ENCODE data around the gene DMKN. TPM values are rescaled to one million over a fixed set of nuclear protein-coding genes. Genes with fewer than 3 reads are reported as not detected.

Gene DMKN
- total and polyA plus RNA-seq, 9 donors = 1.1 to 22.6 (median 2.0) TPM

GRCh38 chr19:35539850-35540249 lies 26.4 kb upstream of the DMKN start:
- Histone ChIP-seq H3K4me3 (ENCODE audit: low read length) (no peak overlapping the region), H3K36me3 (ENCODE audit: control insufficient read depth, insufficient read depth, low read length) (peaks cover 6% of the 10 kb centered on the region), H3K4me1 (ENCODE audit: control insufficient read depth, insufficient read depth, low read length) (peaks cover 7% of the 10 kb centered on the region), H3K27ac (ENCODE audit: low read length) (no peak overlapping the region), H3K27me3 (ENCODE audit: control insufficient read depth, insufficient read depth, low read length) (peaks cover 2% of the 10 kb centered on the region), H3K9me3 (replicated peaks; ENCODE audit: control insufficient read depth, low read depth, low read length) (no peaks in the 10 kb centered on the region)
- WGBS (ENCODE audit: insufficient coverage) = 92% methylated on average over 11 of the region's 12 CpGs
- DNase-seq = no peak

DNA sequence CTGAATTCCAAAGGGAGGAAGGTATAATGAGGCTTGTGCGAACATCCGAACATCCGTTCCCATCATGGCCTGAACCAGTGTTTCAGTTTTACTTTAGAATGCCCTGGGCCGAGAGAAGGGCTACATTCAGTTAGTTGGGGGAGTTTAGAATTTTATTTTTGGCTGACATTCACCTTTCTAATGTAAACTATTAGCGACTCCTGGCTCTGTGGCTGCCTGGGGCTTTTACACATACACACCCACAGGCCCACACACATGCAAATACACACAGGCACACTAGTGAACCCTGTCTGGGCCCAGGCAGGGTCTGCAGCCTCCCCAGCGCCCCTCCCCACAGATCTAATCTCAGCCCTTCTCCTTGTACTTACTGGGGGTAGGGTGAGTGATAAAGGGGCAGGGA lies 25.9 kb upstream of the DMKN start:
- no peak for DNase-seq
- H3K9me3 ChIP-seq (replicated peaks; ENCODE audit: control insufficient read depth, low read depth, low read length) = no peaks in the 10 kb centered on the region
- peaks cover 1% of the 10 kb centered on the region for H3K4me1 ChIP-seq (ENCODE audit: control insufficient read depth, insufficient read depth, low read length)
- no CpG with 5 or more reads among the region's 6 CpGs for WGBS (ENCODE audit: insufficient coverage)
- H3K4me3 ChIP-seq (ENCODE audit: low read length) = no peak overlapping the region
- H3K27me3 ChIP-seq (ENCODE audit: control insufficient read depth, insufficient read depth, low read length) = peaks cover 7% of the 10 kb centered on the region
- peaks cover 6% of the 10 kb centered on the region for H3K36me3 ChIP-seq (ENCODE audit: control insufficient read depth, insufficient read depth, low read length)
- H3K27ac ChIP-seq (ENCODE audit: low read length) = no peak overlapping the region

GRCh38 chr19:35534803-35535480 lies 21.5 kb upstream of the DMKN start:
- 60% methylated on average over 7 of the region's 10 CpGs for WGBS (ENCODE audit: insufficient coverage)
- peaks cover 26% of the 10 kb centered on the region for H3K27me3 ChIP-seq (ENCODE audit: control insufficient read depth, insufficient read depth, low read length)

DNA sequence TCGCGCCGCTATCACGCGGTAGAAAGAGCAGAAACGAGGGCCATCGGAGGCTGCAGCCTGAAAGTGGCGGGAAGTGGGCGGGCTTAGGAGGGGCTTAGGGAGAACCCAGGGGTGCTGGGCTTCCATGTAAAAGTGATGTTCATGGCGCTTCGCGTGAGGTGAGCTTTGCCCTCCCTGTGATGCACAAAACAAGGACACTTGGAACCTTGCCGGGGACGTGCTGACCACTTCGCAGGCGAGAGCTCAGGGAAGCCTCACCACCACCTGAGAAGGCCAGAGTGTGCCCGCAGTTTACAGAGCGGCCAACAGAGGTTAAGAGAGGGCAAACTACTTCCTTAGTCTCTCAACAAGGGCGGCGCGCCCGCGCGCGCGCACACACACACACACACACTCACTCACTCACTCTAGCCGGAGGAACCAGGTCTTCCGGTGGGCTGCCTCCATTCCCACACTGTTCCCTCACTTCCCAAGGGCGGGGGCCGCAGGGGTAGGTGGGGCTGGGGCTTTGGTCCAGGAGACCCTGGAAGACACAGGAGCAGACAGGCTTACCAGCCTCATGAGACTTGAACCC lies 20.5 kb upstream of the DMKN start:
- Histone ChIP-seq H3K4me1 (ENCODE audit: control insufficient read depth, insufficient read depth, low read length) (no peaks in the 10 kb centered on the region), H3K27me3 (ENCODE audit: control insufficient read depth, insufficient read depth, low read length) (peaks cover 28% of the 10 kb centered on the region), H3K4me3 (ENCODE audit: low read length) (no peak overlapping the region), H3K36me3 (ENCODE audit: control insufficient read depth, insufficient read depth, low read length) (no peaks in the 10 kb centered on the region), H3K9me3 (replicated peaks; ENCODE audit: control insufficient read depth, low read depth, low read length) (no peaks in the 10 kb centered on the region), H3K27ac (ENCODE audit: low read length) (no peak overlapping the region)
- WGBS (ENCODE audit: insufficient coverage) = 3% methylated on average over 18 of the region's 30 CpGs
- DNase-seq = peak; percentile 45

More at GRCh38 chr19:35534803-35535480, 21.5 kb upstream of the DMKN start:
- no peak overlapping the region for H3K4me3 ChIP-seq (ENCODE audit: low read length)
- H3K9me3 ChIP-seq (replicated peaks; ENCODE audit: control insufficient read depth, low read depth, low read length) = no peaks in the 10 kb centered on the region
- no peaks in the 10 kb centered on the region for H3K4me1 ChIP-seq (ENCODE audit: control insufficient read depth, insufficient read depth, low read length)
- DNase-seq = no peak
- no peaks in the 10 kb centered on the region for H3K36me3 ChIP-seq (ENCODE audit: control insufficient read depth, insufficient read depth, low read length)
- H3K27ac ChIP-seq (ENCODE audit: low read length) = no peak overlapping the region

DNA sequence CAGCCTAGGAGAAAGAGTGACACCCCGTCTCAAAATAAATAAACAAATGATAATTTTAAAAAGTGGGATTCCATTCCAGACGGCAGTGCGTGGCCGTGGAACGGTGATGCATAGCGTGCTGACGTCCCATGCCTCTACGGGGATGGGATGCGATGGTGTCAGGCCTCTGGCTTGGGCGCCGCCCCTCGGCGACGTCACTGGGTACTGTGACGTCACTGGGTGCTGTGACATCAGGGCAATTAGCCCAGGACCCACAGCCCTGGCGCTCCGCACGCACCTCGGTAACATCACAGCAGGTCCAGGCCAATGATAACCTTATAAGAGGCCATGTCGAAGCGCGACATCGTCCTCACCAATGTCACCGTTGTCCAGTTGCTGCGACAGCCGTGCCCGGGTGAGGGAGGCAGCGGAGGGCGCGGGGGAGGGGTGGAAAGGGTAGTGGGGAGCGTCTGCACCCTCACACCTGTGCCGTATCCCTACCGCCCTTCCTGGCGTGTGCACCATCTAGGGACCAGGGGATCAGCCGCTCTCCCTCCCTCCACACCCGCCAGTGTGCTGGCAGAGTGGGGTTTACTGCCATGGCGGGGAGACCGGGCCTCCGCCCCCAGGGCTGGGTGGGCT lies 19.9 kb upstream of the DMKN start, which contains the start of gene GAPDHS:
GAPDHS (plus strand) TSS at position 256 of the 621 bp plus-strand sequence; CDS start at position 328, 72 bp downstream.
- no peaks in the 10 kb centered on the region for H3K4me1 ChIP-seq (ENCODE audit: control insufficient read depth, insufficient read depth, low read length)
- no peaks in the 10 kb centered on the region for H3K36me3 ChIP-seq (ENCODE audit: control insufficient read depth, insufficient read depth, low read length)
- peaks cover 33% of the 10 kb centered on the region for H3K27me3 ChIP-seq (ENCODE audit: control insufficient read depth, insufficient read depth, low read length)
- H3K27ac ChIP-seq (ENCODE audit: low read length) = no peak within 1 kb of the TSS
- no peak within 1 kb of the TSS for H3K4me3 ChIP-seq (ENCODE audit: low read length)
- H3K9me3 ChIP-seq (replicated peaks; ENCODE audit: control insufficient read depth, low read depth, low read length) = no peaks in the 10 kb centered on the region
- DNase-seq = no peak
- WGBS (ENCODE audit: insufficient coverage) = 48% methylated on average over 25 of the region's 39 CpGs

GRCh38 chr19:35531291-35531690 lies 17.8 kb upstream of the DMKN start:
- Histone ChIP-seq H3K27ac (ENCODE audit: low read length) (no peak overlapping the region), H3K27me3 (ENCODE audit: control insufficient read depth, insufficient read depth, low read length) (peaks cover 33% of the 10 kb centered on the region), H3K9me3 (replicated peaks; ENCODE audit: control insufficient read depth, low read depth, low read length) (no peaks in the 10 kb centered on the region), H3K36me3 (ENCODE audit: control insufficient read depth, insufficient read depth, low read length) (no peaks in the 10 kb centered on the region), H3K4me3 (ENCODE audit: low read length) (no peak overlapping the region), H3K4me1 (ENCODE audit: control insufficient read depth, insufficient read depth, low read length) (no peaks in the 10 kb centered on the region)
- 66% methylated on average over 3 of the region's 6 CpGs for WGBS (ENCODE audit: insufficient coverage)
- DNase-seq = no peak

DNA sequence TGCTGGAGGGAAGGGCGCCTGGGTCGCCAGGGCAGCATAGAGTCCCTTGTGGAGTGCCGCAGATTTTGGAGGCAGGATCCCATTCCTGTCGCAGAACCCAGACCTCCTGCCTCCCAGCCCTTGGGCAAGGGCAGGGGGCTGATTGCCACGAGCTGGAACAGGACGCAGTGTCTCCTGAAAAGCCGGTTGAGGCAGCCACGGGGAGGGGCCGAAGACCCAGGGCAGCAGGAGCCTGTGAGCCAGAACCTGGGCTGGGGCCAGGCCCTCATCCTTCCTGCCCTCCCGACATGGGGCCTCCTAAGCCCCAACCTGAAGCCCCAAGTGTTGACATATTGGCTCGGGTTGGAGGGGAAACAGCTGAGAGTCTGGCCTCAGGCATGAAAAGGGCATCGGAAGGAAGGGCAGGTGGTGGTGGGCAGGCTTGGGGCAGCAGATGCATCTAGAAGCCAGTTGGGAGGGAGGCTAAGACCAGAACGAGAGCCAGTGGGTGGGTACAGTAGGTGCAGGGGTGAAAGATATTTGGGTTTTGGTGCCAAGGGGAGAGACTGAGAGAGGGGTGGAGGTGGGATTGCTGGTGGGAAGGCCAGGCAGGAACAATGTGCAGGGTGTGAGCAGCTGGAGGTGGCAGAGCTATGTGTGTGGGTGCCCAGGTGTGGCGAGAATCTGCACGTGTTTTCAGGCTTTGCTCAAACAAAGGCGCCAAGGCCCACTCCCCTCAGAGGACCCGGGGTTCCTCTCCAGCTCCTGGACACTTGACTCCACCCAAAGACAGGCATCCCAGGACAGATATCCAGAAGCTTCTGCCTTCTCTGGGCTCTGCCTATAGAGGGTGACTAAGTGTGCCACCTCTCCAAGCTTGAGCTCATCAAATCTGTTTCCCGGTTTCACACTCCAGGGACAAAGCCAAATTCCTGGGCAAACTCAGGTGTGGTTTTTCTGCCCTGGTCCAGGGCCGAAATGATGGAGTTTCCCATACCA lies 16.1 kb upstream of the DMKN start:
- Histone ChIP-seq H3K9me3 (replicated peaks; ENCODE audit: control insufficient read depth, low read depth, low read length) (no peaks in the 10 kb centered on the region), H3K4me1 (ENCODE audit: control insufficient read depth, insufficient read depth, low read length) (no peaks in the 10 kb centered on the region), H3K4me3 (ENCODE audit: low read length) (no peak overlapping the region), H3K36me3 (ENCODE audit: control insufficient read depth, insufficient read depth, low read length) (no peaks in the 10 kb centered on the region), H3K27me3 (ENCODE audit: control insufficient read depth, insufficient read depth, low read length) (peaks cover 35% of the 10 kb centered on the region), H3K27ac (ENCODE audit: low read length) (no peak overlapping the region)
- 63% methylated on average over 12 of the region's 19 CpGs for WGBS (ENCODE audit: insufficient coverage)
- DNase-seq = no peak

- 73% methylated on average over 3 of the region's 11 CpGs for WGBS (ENCODE audit: insufficient coverage)
These were observed 15.0 kb upstream of the DMKN start, which contains the start of gene SBSN for GRCh38 chr19:35528218-35529038. Gene SBSN (minus strand): TSS chr19:35528311. CDS start chr19:35528281, 30 bp downstream.

DNA sequence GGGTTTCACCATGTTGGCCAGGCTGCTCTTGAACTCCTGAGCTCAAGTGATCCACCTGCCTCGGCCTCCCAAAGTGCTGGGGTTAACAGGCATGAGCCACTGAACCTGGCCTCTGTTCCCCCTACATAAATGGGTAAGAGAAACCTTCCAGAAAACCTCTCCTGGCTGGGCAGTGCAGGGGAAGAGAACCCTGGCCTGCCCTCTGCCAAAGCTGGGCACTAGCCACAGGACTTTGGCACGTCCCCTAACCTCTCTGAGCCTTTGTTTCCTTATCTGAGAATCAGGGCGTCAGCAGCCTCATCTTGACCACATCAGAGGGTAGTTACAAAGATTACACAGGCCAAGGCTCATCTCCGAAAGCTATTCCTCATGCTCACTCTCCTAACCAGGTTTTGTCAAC lies 12.4 kb upstream of the DMKN start:
- Histone ChIP-seq H3K27me3 (ENCODE audit: control insufficient read depth, insufficient read depth, low read length) (peaks cover 26% of the 10 kb centered on the region), H3K27ac (ENCODE audit: low read length) (no peak overlapping the region), H3K36me3 (ENCODE audit: control insufficient read depth, insufficient read depth, low read length) (no peaks in the 10 kb centered on the region), H3K9me3 (replicated peaks; ENCODE audit: control insufficient read depth, low read depth, low read length) (no peaks in the 10 kb centered on the region), H3K4me3 (ENCODE audit: low read length) (no peak overlapping the region), H3K4me1 (ENCODE audit: control insufficient read depth, insufficient read depth, low read length) (no peaks in the 10 kb centered on the region)
- WGBS (ENCODE audit: insufficient coverage) = 65% methylated on average over 3 of the region's 4 CpGs
- DNase-seq = no peak

More at GRCh38 chr19:35528218-35529038, 15.0 kb upstream of the DMKN start, which contains the start of gene SBSN:
- Histone ChIP-seq H3K27ac (ENCODE audit: low read length) (no peak within 1 kb of the TSS), H3K4me1 (ENCODE audit: control insufficient read depth, insufficient read depth, low read length) (no peaks in the 10 kb centered on the region), H3K4me3 (ENCODE audit: low read length) (no peak within 1 kb of the TSS), H3K9me3 (replicated peaks; ENCODE audit: control insufficient read depth, low read depth, low read length) (no peaks in the 10 kb centered on the region), H3K36me3 (ENCODE audit: control insufficient read depth, insufficient read depth, low read length) (no peaks in the 10 kb centered on the region), H3K27me3 (ENCODE audit: control insufficient read depth, insufficient read depth, low read length) (peaks cover 32% of the 10 kb centered on the region)
- DNase-seq = no peak

Measured in muscle of leg (tissue), 11 donors.